ENCODE results near the gene ERBB2.
A peak's percentile ranks its signal among the peaks of the same experiment; 100 is the strongest.

Gene ERBB2

GRCh38 chr17:39767147-39767546 is 67.3 kb downstream of the ERBB2 start:
- Histone ChIP-seq H3K36me3 (no peaks in the 10 kb centered on the region), H3K4me1 (peaks cover 33% of the 10 kb centered on the region), H3K27ac (peak overlapping the region; percentile 47; the same call in 1 of the 2 replicates), H3K9me3 (0 out of 2 replicates have a peak, but pooled peaks cover 4% of the 10 kb centered on the region), H3K9ac (no peak overlapping the region), H3K4me2 (peak overlapping the region; percentile 71), H4K20me1 (no peaks in the 10 kb centered on the region), H3K27me3 (no peaks in the 10 kb centered on the region), H3K4me3 (no peak overlapping the region)
- TF ChIP-seq Cebpa-rat (IDR thresholded peaks at IDR 0.05): no peak

GRCh38 chr17:39769974-39770587 is 70.2 kb downstream of the ERBB2 start:
- H3K4me2 ChIP-seq: no peak overlapping the region
- H3K9me3 ChIP-seq: 0 out of 2 replicates have a peak, but pooled peaks cover 4% of the 10 kb centered on the region
- no peaks in the 10 kb centered on the region for H4K20me1 ChIP-seq
- no peaks in the 10 kb centered on the region for H3K27me3 ChIP-seq
- no peak overlapping the region for H3K9ac ChIP-seq
- peaks cover 36% of the 10 kb centered on the region for H3K4me1 ChIP-seq
- no peaks in the 10 kb centered on the region for H3K36me3 ChIP-seq
- TF ChIP-seq Cebpa-rat (IDR thresholded peaks at IDR 0.05): no peak
- H3K4me3 ChIP-seq: no peak overlapping the region
- H3K27ac ChIP-seq: no peak overlapping the region

- H3K4me1 ChIP-seq: peaks cover 13% of the 10 kb centered on the region
- H3K9me3 ChIP-seq: no peaks in the 10 kb centered on the region
- no peak overlapping the region for H3K9ac ChIP-seq
- H3K4me2 ChIP-seq: peak overlapping the region; percentile 25
- no peak overlapping the region for H3K4me3 ChIP-seq
- no peaks in the 10 kb centered on the region for H4K20me1 ChIP-seq
- H3K27ac ChIP-seq: no peak overlapping the region
- no peak for TF ChIP-seq Cebpa-rat (IDR thresholded peaks at IDR 0.05)
- no peaks in the 10 kb centered on the region for H3K36me3 ChIP-seq
- H3K27me3 ChIP-seq: no peaks in the 10 kb centered on the region
Measured at GRCh38 chr17:39772415-39772814, 72.6 kb downstream of the ERBB2 start.

GRCh38 chr17:39772987-39773934 is 73.4 kb downstream of the ERBB2 start:
- Histone ChIP-seq H3K9ac (no peak overlapping the region), H3K27ac (no peak overlapping the region), H3K9me3 (no peaks in the 10 kb centered on the region), H3K27me3 (no peaks in the 10 kb centered on the region), H3K4me2 (peak overlapping the region; percentile 25), H3K36me3 (no peaks in the 10 kb centered on the region), H3K4me1 (peaks cover 10% of the 10 kb centered on the region), H3K4me3 (no peak overlapping the region), H4K20me1 (no peaks in the 10 kb centered on the region)
- no peak for TF ChIP-seq Cebpa-rat (IDR thresholded peaks at IDR 0.05)

- Histone ChIP-seq H3K4me2 (no peak overlapping the region), H3K9me3 (no peaks in the 10 kb centered on the region), H3K27me3 (no peaks in the 10 kb centered on the region), H4K20me1 (no peaks in the 10 kb centered on the region), H3K4me1 (peaks cover 10% of the 10 kb centered on the region), H3K9ac (no peak overlapping the region), H3K27ac (no peak overlapping the region), H3K4me3 (no peak overlapping the region), H3K36me3 (no peaks in the 10 kb centered on the region)
- no peak for TF ChIP-seq Cebpa-rat (IDR thresholded peaks at IDR 0.05)
Measured at GRCh38 chr17:39774047-39774446, 74.2 kb downstream of the ERBB2 start.

GRCh38 chr17:39775031-39775430 is 75.2 kb downstream of the ERBB2 start:
- Histone ChIP-seq H3K27ac (no peak overlapping the region), H4K20me1 (no peaks in the 10 kb centered on the region), H3K36me3 (no peaks in the 10 kb centered on the region), H3K4me3 (no peak overlapping the region), H3K27me3 (no peaks in the 10 kb centered on the region), H3K9ac (no peak overlapping the region), H3K9me3 (no peaks in the 10 kb centered on the region), H3K4me2 (no peak overlapping the region), H3K4me1 (peaks cover 10% of the 10 kb centered on the region)
- TF ChIP-seq Cebpa-rat (IDR thresholded peaks at IDR 0.05): no peak

- Histone ChIP-seq H3K27me3 (no peaks in the 10 kb centered on the region), H3K4me2 (no peak overlapping the region), H3K4me1 (peaks cover 17% of the 10 kb centered on the region), H3K9ac (no peak overlapping the region), H3K27ac (no peak overlapping the region), H3K4me3 (no peak overlapping the region), H4K20me1 (no peaks in the 10 kb centered on the region), H3K36me3 (no peaks in the 10 kb centered on the region), H3K9me3 (no peaks in the 10 kb centered on the region)
- no peak for TF ChIP-seq Cebpa-rat (IDR thresholded peaks at IDR 0.05)
Measured at GRCh38 chr17:39776252-39776651, 76.4 kb downstream of the ERBB2 start.

GRCh38 chr17:39777534-39778365 is 77.9 kb downstream of the ERBB2 start:
- no peak overlapping the region for H3K4me3 ChIP-seq
- no peaks in the 10 kb centered on the region for H3K27me3 ChIP-seq
- no peaks in the 10 kb centered on the region for H4K20me1 ChIP-seq
- H3K27ac ChIP-seq: no peak overlapping the region
- H3K9me3 ChIP-seq: no peaks in the 10 kb centered on the region
- no peak overlapping the region for H3K9ac ChIP-seq
- no peak overlapping the region for H3K4me2 ChIP-seq
- peaks cover 23% of the 10 kb centered on the region for H3K4me1 ChIP-seq
- H3K36me3 ChIP-seq: no peaks in the 10 kb centered on the region
- no peak for TF ChIP-seq Cebpa-rat (IDR thresholded peaks at IDR 0.05)

Data from BLaER1 (cell line).